ENCODE results near the gene PSG1. TPM values are rescaled to one million over a fixed set of nuclear protein-coding genes. Genes with fewer than 3 reads are reported as not detected.
"Not testable (repeated sequence)": the region's sequence is repeated elsewhere in the genome, so short reads cannot be mapped to it uniquely, and the experiment has no call there.

Gene PSG1
- total RNA-seq, 2 experiments from 2014 or later, result not detected

DNA sequence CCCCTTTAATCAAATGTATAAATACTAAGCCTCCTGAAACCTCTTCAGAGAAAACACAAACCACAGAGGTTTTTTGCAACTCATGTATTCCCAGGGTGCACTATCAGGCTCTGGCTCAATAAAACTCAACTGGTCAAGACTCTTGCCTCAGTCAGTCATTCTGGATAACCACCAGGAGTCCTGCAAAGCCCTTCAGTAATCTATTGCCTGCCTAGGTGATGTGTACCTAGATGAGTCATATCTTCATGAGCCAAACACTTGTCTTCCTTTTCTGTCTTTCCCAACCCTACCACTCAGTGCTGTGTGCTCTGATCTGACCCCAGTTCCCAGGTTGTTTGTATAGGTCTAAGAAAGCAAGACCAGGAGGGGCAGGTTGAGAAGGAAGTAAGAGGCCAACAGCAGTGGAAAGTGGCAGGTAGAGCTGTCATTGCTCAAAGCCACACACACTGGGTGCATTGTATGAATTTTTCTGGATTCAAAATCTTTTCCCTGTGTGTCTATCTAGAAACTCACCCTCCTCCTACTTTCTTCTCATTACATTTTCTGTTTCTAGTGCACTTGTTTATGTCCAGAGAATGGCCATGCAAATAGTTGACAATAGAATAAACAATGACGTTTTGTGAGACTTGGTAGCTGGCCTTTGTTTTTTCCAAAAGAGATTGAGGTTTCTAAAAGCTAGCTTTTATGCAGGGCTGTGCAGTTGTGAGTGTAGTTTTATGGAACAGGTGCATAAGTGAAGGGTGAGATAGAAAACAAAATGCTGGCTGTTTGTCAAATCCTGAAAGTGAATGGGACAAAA lies 48.1 kb downstream of the PSG1 start:
- POLR2A ChIA-PET, result no interaction called here
- H3K4me3 ChIP-seq (ENCODE audit: low read depth, low read length, poor library complexity, severe bottlenecking), result no peak overlapping the region
- H2AFZ ChIP-seq (ENCODE audit: low read length), result no peak overlapping the region
- no peaks in the 10 kb centered on the region for H4K20me1 ChIP-seq (ENCODE audit: insufficient read depth, low read length)
- H3K4me1 ChIP-seq (ENCODE audit: insufficient read depth, low read length, poor library complexity, severe bottlenecking), result no peaks in the 10 kb centered on the region
- no peak overlapping the region for H3K4me2 ChIP-seq (ENCODE audit: low read length)
- no peak for TF ChIP-seq EZH2phosphoT487 (IDR thresholded peaks at IDR 0.05; ENCODE audit: borderline replicate concordance, low read depth, low read length)
- TF ChIP-seq, protein P1, sequence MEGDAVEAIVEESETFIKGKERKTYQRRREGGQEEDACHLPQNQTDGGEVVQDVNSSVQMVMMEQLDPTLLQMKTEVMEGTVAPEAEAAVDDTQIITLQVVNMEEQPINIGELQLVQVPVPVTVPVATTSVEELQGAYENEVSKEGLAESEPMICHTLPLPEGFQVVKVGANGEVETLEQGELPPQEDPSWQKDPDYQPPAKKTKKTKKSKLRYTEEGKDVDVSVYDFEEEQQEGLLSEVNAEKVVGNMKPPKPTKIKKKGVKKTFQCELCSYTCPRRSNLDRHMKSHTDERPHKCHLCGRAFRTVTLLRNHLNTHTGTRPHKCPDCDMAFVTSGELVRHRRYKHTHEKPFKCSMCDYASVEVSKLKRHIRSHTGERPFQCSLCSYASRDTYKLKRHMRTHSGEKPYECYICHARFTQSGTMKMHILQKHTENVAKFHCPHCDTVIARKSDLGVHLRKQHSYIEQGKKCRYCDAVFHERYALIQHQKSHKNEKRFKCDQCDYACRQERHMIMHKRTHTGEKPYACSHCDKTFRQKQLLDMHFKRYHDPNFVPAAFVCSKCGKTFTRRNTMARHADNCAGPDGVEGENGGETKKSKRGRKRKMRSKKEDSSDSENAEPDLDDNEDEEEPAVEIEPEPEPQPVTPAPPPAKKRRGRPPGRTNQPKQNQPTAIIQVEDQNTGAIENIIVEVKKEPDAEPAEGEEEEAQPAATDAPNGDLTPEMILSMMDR (conservative IDR thresholded peaks at IDR 0.05; ENCODE audit: low read length), result no peak
- no peaks in the 10 kb centered on the region for H3K79me2 ChIP-seq (ENCODE audit: insufficient read depth, low read depth, low read length)
- no peak overlapping the region for H3K27ac ChIP-seq (ENCODE audit: low read depth, low read length, poor library complexity, severe bottlenecking)
- H3K9me2 ChIP-seq (ENCODE audit: insufficient read depth, low read length), result no peaks in the 10 kb centered on the region
- intact Hi-C loops (cut with micrococcal nuclease; ENCODE audit: unreplicated experiment), result no loop called here
- BruUV-seq (replicated peaks), result no TSS peak
- no peak for DNase-seq (ENCODE audit: low spot score)
- CTCF ChIA-PET (ENCODE audit: unreplicated experiment), result no interaction called here
- H3K36me3 ChIP-seq (ENCODE audit: insufficient read depth, low read length), result no peaks in the 10 kb centered on the region
- H3K9me3 ChIP-seq (ENCODE audit: low read length), result no peaks in the 10 kb centered on the region

DNA sequence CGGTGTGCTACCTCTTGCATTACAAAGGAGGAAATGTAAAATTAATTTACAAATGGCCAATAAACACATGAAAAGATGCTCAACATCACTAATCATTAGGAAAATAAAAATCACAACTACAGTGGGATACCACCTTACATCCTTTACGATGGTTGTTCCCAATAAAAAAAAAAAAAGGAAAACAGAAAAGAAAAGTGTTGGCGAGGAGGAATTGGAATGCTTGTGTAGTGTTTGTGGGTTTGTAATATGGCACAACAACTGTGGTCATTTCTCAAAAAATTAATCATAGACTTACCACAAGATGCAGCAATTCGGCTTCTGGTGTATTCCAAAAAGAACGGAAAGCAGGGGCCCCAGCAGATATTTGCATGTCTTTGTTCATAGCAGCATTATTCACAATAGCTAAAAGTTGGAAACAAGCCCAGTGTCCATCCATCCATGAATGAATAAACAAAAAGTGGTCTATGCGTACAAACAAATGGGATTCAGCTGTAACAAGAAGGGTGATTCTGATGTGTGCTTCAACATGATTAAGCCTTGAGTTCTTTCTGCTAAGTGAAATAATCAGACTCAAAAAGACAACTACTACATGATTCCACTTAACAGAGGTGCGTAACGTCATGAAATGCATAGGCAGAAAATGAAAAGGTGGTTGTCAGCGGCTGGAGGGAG lies 58.1 kb downstream of the PSG1 start:
- H4K20me1 ChIP-seq (ENCODE audit: insufficient read depth, low read length); H2AFZ ChIP-seq (ENCODE audit: low read length); H3K79me2 ChIP-seq (ENCODE audit: insufficient read depth, low read depth, low read length); H3K4me3 ChIP-seq (ENCODE audit: low read depth, low read length, poor library complexity, severe bottlenecking); POLR2A ChIA-PET; H3K9me3 ChIP-seq (ENCODE audit: low read length); H3K27ac ChIP-seq (ENCODE audit: low read depth, low read length, poor library complexity, severe bottlenecking); H3K9me2 ChIP-seq (ENCODE audit: insufficient read depth, low read length); DNase-seq (ENCODE audit: low spot score); H3K4me1 ChIP-seq (ENCODE audit: insufficient read depth, low read length, poor library complexity, severe bottlenecking); intact Hi-C loops (cut with micrococcal nuclease; ENCODE audit: unreplicated experiment); H3K4me2 ChIP-seq (ENCODE audit: low read length); CTCF ChIA-PET (ENCODE audit: unreplicated experiment); BruUV-seq (replicated peaks); H3K36me3 ChIP-seq (ENCODE audit: insufficient read depth, low read length): not testable (repeated sequence)

DNA sequence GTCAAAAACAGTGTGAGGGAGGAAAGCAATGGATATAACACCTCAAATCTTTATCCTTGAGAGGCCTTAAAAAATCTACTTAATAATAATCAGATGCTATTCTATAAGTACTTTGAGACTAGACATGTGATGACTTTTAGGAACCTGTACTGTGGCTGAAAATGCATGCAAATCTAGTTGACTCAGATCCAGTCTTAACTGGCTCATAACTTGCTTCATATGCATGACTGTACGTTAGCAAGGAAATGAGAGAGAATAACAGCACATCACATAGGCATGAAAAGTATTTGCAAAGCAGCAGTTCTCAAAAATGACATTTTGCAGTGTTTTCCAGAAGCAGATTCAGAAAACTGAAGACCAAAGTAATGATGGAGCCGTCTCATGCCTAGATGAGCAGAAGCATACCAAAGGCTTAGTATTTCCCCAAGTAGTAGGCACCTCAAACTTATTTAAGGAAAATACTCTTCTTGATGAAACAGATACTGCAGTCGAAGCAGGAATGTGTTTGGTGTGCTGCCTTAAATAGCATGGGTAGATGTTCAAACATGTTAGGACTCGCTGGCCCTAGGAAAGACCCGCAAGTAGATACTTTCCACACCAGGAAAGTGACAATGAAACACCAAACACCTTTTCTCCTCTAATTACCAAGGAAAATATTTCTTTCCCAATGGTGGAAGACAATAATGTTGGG lies 59.4 kb downstream of the PSG1 start:
- H3K9me3 ChIP-seq (ENCODE audit: low read length); H3K27ac ChIP-seq (ENCODE audit: low read depth, low read length, poor library complexity, severe bottlenecking); H3K36me3 ChIP-seq (ENCODE audit: insufficient read depth, low read length); H4K20me1 ChIP-seq (ENCODE audit: insufficient read depth, low read length); H2AFZ ChIP-seq (ENCODE audit: low read length); H3K4me2 ChIP-seq (ENCODE audit: low read length); H3K4me3 ChIP-seq (ENCODE audit: low read depth, low read length, poor library complexity, severe bottlenecking); intact Hi-C loops (cut with micrococcal nuclease; ENCODE audit: unreplicated experiment); H3K79me2 ChIP-seq (ENCODE audit: insufficient read depth, low read depth, low read length); H3K9me2 ChIP-seq (ENCODE audit: insufficient read depth, low read length); POLR2A ChIA-PET; H3K4me1 ChIP-seq (ENCODE audit: insufficient read depth, low read length, poor library complexity, severe bottlenecking); DNase-seq (ENCODE audit: low spot score); BruUV-seq (replicated peaks); CTCF ChIA-PET (ENCODE audit: unreplicated experiment): not testable (repeated sequence)
